Fibroblast of lung (primary cell): Measurements from ENCODE around the gene FAM184B. TPM values are rescaled to one million over a fixed set of nuclear protein-coding genes. Genes with fewer than 3 reads are reported as not detected.

ENCODE experiments used
- DNase-seq, 2 donors: peaks; one replicate each; pipeline versions ENCODE4 v3.0.0 to v3.0.0-alpha.2; 2010; ENCODE audit warnings: low read depth in 2 of 2
- H2AFZ ChIP-seq: 2 replicates; pipeline ENCODE4 v1.5.1; 2012; ENCODE audit warnings: low read length, control low read depth, inconsistent platforms
- H3K27ac ChIP-seq: 2 replicates; pipeline ENCODE4 v1.5.1; 2011; ENCODE audit warnings: low read length, control low read depth; ENCODE audit not compliant: insufficient read depth
- H3K27me3 ChIP-seq: 2 replicates; pipeline ENCODE4 v1.5.1; 2011; ENCODE audit warnings: mild to moderate bottlenecking, low read length; ENCODE audit not compliant: control insufficient read depth, insufficient read depth
- H3K36me3 ChIP-seq: 2 replicates; pipeline ENCODE4 v1.5.1; 2011; ENCODE audit warnings: low read length; ENCODE audit not compliant: control insufficient read depth, insufficient read depth
- H3K4me1 ChIP-seq: 2 replicates; pipeline ENCODE4 v1.5.1; 2011; ENCODE audit warnings: low read length; ENCODE audit not compliant: control insufficient read depth, insufficient read depth; ENCODE audit errors: extremely low read depth
- H3K4me2 ChIP-seq: 2 replicates; pipeline ENCODE4 v1.5.1; 2011; ENCODE audit warnings: low read length, control low read depth; ENCODE audit not compliant: insufficient read depth; ENCODE audit errors: extremely low read depth
- H3K4me3 ChIP-seq, 4 experiments: fragments of 200-600 bp in 1 of 4; sonication (generic) in 1 of 4; replicated peaks in 1 of 4; 2 replicates each; pipeline ENCODE4 v1.5.1; 2011 to 2016; ENCODE audit warnings: low read length in 4 of 4, low read depth in 3 of 4, mild to moderate bottlenecking in 3 of 4, control low read depth in 2 of 4, inconsistent platforms in 1 of 4, mixed read lengths in 1 of 4; ENCODE audit not compliant: insufficient read depth in 1 of 4; ENCODE audit errors: control extremely low read depth in 1 of 4
- H3K79me2 ChIP-seq: 2 replicates; pipeline ENCODE4 v1.5.1; 2012; ENCODE audit warnings: mild to moderate bottlenecking, low read length, inconsistent platforms; ENCODE audit not compliant: control insufficient read depth, insufficient read depth
- H3K9ac ChIP-seq: 2 replicates; pipeline ENCODE4 v1.5.1; 2011; ENCODE audit warnings: mild to moderate bottlenecking, low read length, control low read depth; ENCODE audit not compliant: insufficient read depth
- H3K9me3 ChIP-seq: 2 replicates; pipeline ENCODE4 v1.5.1; 2012; ENCODE audit warnings: low read depth, low read length; ENCODE audit not compliant: control insufficient read depth, insufficient read depth
- H4K20me1 ChIP-seq: 2 replicates; pipeline ENCODE4 v1.5.1; 2011; ENCODE audit warnings: low read length; ENCODE audit not compliant: control insufficient read depth, insufficient read depth; ENCODE audit errors: extremely low read depth
- CTCF ChIP-seq, 2 donors: IDR thresholded peaks in 1 of 2; conservative IDR thresholded peaks in 1 of 2; 1 replicate in 1 of 2; 2 replicates in 1 of 2; pipeline ENCODE4 v1.5.1; 2011 to 2012; ENCODE audit warnings: low read length in 2 of 2, control low read depth in 1 of 2, inconsistent platforms in 1 of 2, low read depth in 1 of 2, mild to moderate bottlenecking in 1 of 2
- EZH2 ChIP-seq: IDR thresholded peaks from 2 replicates; pipeline ENCODE4 v1.5.1; 2012; ENCODE audit warnings: low read length, control low read depth, mild to moderate bottlenecking; ENCODE audit errors: missing control alignments
- polyA plus RNA-seq, 2 donors: library from polyadenylated mRNA; depleted of rRNA in 1 of 2; stranded (reverse) in 1 of 2; unstranded in 1 of 2; fragments of >200 nt; gene quantifications; 2 replicates each; pipeline ENCODE4 v1.2.1, GENCODE V29; 2011 to 2012; ENCODE audit warnings: missing spikeins in 1 of 2
- total RNA-seq: library from RNA; depleted of rRNA; stranded (reverse); fragments of >200 nt; gene quantifications from 2 replicates; pipeline ENCODE4 v1.2.1, GENCODE V29; 2014

The FAM184B gene
- total and polyA plus RNA-seq, 2 donors (not counting 1 experiment from before 2014, with no cell fraction given) = not detected

DNA sequence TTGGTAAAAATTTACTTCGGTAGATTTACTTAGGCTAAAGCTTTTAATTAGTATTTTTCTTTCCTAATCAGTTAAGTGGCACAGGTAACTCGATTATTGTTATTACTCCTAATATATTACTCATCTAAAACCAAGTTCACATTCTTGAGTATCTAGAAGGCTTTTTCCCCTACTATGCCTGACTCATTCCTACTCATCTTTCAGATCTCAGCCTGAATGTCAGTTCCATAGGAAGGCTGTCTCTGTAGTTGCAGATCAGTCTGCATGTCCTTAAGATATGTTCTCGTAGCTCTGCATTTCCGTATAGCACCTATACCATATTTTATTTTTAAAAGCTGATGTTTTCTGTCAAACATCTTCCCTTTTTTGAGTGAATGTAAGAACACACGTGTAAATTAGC lies 5.9 kb upstream of the FAM184B start:
- DNase-seq = peak in 1 of 2 donors; percentile 67
- H3K4me3 ChIP-seq = no peak overlapping the region
- TF ChIP-seq CTCF (conservative IDR thresholded peaks at IDR 0.05 in 1 of 2, IDR thresholded peaks at IDR 0.05 in 1 of 2; ENCODE audit: low read depth in 1 of 2, low read length in 2 of 2) = no peak
- TF ChIP-seq EZH2 = no peak

DNA sequence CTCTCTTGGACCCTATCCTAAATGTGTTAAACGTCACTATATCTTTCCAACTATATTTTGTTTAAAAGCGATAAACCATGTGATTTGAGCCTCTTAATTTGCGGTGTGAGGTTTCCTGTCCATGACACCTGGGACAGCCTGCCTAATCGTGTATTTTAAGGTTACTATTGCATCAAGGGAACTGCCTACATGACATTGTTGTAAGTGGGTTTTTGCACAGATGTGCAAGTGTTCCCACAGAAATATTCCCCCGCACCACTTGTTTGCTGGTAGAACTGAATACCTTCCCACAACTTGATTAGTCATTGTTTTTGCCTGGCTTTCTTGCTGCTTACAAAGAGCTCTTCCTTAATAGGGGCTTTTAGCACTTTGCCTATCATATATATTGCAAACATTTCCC lies 5.1 kb upstream of the FAM184B start:
- Histone ChIP-seq H3K4me1 (no peaks in the 10 kb centered on the region), H3K4me3 (no peak overlapping the region), H2AFZ (no peak overlapping the region), H4K20me1 (no peaks in the 10 kb centered on the region), H3K27me3 (peaks cover 4% of the 10 kb centered on the region), H3K9me3 (no peaks in the 10 kb centered on the region), H3K4me2 (no peak overlapping the region), H3K36me3 (no peaks in the 10 kb centered on the region), H3K79me2 (no peaks in the 10 kb centered on the region), H3K27ac (no peak overlapping the region), H3K9ac (no peak overlapping the region)
- peak in 1 of 2 donors; percentile 56 for DNase-seq
- TF ChIP-seq EZH2 (no peak), CTCF (conservative IDR thresholded peaks at IDR 0.05 in 1 of 2, IDR thresholded peaks at IDR 0.05 in 1 of 2; ENCODE audit: low read depth in 1 of 2, low read length in 2 of 2) (no peak)

More for the DNA sequence above, 5.9 kb upstream of the FAM184B start:
- Histone ChIP-seq H3K4me2 (no peak overlapping the region), H3K27me3 (peaks cover under 1% of the 10 kb centered on the region), H2AFZ (no peak overlapping the region), H3K9ac (no peak overlapping the region), H3K27ac (no peak overlapping the region), H3K36me3 (no peaks in the 10 kb centered on the region), H3K4me1 (no peaks in the 10 kb centered on the region), H4K20me1 (no peaks in the 10 kb centered on the region), H3K79me2 (no peaks in the 10 kb centered on the region), H3K9me3 (no peaks in the 10 kb centered on the region)

- Histone ChIP-seq H3K27me3 (peaks cover 8% of the 10 kb centered on the region), H3K9ac (no peak overlapping the region), H3K9me3 (no peaks in the 10 kb centered on the region), H3K79me2 (no peaks in the 10 kb centered on the region), H2AFZ (no peak overlapping the region), H3K4me3 (no peak overlapping the region), H3K4me2 (no peak overlapping the region), H3K27ac (no peak overlapping the region), H3K36me3 (no peaks in the 10 kb centered on the region), H3K4me1 (peaks cover 1% of the 10 kb centered on the region), H4K20me1 (no peaks in the 10 kb centered on the region)
- DNase-seq = no peak
- TF ChIP-seq EZH2 (no peak), CTCF (conservative IDR thresholded peaks at IDR 0.05 in 1 of 2, IDR thresholded peaks at IDR 0.05 in 1 of 2; ENCODE audit: low read depth in 1 of 2, low read length in 2 of 2) (no peak)
Measured at GRCh38 chr4:17785858-17786257, 4.4 kb upstream of the FAM184B start.
